Stimulated activated CD8-positive, alpha-beta memory T cell treated with anti-CD3 and anti-CD28 coated beads, Interleukin-15, amount 100 ng/mL, for 24 hours (primary cell): ENCODE results near the gene CAMK2N1.

Experiments
- DNase-seq: peaks from one replicate; pipeline ENCODE4 v3.0.0-alpha.2; 2020; ENCODE audit warnings: low read depth

The CAMK2N1 gene

DNA sequence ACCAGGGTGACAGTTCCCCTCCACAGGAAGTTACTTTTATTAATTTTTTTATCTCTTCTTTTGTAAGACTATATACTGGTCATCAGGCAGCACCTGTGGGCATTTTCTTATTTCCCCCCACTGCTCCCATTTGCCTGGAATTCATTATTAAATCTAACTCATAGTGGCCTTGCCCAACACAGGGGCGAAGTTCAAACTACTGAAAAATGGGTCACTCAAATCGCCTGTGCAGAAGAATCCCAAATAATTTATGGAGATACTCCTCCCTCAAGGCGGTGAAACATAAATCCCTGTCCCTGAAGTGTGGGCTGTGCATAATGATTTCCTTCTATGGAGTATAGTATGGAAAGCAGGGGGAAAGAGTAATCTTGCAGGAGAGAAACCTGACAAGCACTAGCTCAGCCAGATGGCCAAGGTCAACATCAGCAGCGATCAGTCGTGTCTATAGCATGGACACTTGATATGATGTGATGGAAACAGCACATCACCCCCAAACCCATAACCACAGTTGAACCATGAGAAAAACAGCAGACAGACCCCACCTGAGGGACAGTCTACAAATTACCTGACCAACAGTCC is 7.9 kb downstream of the CAMK2N1 start:
- DNase-seq = no peak

DNA sequence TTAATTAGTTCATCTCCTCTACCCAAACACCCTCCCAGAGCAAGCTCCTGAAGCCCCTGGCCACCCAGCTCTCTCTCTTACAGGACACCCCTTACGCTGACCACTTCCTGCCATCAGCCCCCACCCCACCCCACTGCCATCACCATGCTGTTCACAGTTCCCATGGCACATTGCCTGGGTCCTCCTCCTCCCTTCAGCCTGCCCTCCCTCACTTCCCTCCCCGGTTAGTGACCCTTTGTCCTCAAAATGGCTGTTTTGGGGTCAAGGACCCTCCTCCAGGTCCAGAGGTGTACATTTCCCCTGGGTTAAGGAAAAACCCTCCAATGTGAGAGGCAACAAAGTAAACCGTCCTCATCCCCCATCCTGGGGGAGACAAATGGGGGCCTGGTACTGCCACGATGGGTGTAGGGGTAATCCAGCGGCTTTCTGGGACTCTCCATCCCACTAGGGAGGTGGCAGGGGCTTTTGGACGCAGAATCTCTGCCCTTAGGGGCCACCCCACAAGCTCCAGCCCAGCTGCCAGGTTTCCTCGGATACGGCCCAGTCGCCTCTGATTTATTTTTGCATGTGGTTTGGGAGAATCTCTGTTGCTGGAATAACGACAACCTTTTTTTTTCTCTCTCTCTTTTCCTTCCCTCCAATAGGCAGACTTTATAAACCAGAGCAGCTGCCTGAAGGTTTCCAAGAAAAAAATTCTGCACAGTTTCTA is 8.5 kb downstream of the CAMK2N1 start:
- no peak for DNase-seq

DNA sequence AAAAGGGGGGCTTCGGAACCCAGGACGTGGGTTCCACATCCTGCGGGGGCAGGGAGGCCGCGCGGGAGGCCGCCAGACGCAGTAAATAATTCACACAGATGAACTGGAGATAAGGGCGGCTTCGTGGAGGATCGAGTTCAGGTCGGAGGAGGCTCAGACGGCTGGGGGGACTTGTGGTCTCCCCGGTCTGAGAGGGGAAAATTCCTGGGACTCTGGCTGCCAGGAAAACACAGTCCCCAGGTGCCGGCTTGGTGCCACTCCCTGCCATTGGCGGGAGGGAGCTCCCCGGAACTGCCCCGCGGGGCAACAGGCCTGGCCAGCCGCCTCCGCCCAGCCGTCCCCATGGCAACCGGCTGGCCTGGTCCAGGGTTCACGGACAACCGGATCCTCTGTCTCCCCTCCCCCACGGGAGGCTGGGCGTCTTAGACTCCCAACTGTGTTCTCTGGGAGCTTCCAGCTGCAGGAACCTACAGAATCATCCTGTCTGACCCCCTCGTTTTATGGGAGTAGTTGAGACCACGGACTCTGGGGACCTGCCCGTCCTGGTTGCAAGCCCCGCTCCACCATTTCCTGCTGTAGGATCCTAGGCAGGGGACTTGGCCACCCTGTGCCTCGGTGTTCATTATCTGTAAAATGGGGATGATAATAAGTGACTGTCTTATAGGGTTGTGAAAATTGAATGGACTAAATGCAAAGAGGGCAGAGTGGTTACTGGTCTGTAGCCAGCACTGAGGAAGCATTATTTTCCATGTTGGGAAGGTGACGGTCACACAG is 9.6 kb downstream of the CAMK2N1 start:
- DNase-seq = no peak

DNA sequence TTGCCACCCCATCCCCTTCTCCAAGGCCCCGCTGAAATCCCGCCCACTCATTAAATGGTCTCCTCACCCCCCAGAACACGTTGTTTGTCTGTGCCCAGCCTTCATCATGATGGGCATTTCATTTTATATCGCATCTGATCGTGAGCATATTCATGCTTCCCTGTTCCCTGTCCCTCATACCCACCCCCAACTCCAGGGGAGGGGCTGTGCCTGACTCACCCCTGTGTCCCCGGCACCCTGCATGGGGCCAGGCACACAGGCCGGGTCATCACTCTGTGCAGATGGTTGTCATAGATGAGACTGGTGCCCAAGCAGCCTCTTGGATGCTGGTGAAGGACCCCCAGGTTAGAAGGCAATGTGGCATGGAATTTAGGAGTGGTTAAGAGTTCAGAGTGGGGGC is 11.0 kb downstream of the CAMK2N1 start:
- DNase-seq = no peak

DNA sequence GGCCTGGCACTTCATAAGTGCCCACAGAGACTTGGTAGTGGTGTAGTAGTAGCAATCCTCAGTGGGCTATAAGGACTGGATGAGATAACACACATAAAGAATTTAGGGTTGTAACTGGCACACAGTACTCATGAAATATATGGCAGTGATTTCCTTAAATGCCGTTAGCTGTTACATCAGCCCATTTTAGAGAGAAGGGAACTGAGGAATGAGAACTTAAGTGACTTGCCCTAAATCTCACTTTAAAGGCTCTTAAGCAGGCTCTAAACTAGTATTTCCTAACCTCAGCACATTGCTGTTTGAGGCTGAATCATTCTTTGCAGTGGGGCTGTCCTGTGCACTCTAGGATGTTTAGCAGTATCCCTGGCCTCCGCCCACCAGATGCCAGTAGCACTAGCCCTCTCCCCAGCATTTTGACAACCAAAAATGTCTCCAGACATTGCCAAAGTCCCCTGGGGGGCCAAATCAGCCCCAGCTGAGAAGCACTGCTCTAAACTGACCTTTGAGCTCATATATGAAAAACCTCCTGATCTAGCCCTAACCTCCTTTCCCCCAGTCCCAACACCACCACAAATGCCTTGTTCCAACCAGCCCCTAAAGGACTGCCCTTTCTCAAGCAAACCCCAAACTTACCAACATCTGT is 11.6 kb downstream of the CAMK2N1 start:
- no peak for DNase-seq

DNA sequence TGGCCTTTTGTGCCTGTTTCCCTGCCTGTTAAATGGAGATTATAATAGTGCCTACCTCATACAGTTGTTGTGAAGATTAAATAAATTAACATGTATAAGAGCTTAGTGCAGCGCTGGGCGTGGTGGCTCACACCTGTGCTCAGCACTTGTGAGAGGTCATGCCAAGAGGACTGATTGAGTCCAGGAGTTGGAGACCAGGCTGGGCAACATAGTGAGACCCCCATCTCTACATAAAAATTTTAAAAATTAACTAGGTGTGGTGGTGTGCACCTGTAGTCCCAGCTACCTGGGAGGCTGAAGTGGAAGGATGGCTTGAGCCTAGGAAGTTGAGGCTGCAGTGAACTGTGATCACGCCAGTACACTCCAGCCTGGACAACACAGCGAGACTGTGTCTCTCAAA is 12.1 kb downstream of the CAMK2N1 start:
- no peak for DNase-seq

DNA sequence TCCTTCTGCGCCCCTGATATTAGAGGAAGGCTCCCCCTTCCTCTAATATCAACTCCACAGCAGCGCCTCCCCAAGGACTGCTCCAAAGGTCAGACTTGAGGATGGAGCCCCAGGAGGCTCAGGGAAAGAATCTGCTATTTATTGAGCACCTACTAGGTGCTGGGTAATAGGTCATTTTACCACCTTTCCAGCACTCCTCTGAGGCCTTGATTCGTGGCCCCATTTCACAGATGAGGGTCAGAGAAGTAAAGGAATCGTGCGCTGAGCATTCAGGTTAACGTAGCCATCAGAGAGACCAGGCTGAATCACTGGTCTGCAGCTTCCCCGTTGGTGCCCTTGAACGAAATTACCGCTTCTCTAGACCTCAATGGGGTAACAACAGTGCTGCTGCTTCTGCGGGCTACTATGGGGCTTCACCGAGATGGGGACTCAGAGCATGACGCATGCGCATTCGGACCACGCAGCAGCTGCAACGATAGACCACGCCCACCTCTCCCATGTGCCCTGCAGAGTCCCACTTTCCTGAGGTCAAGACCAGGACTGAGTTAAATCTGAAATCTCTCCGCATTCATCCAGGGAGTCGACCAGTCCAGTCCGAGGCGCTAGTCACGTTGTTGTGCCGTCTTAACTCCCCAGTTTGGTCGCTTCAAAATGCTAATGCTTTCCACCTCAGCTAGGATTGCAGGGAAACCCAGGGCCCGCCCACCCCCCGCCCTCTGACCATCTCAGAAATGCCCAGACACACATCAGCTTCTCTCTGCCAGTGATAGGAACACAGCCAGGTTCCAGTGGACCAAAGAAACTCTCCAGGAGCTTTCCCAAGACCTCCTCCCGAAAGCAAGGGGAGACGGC is 12.9 kb downstream of the CAMK2N1 start:
- DNase-seq = no peak

DNA sequence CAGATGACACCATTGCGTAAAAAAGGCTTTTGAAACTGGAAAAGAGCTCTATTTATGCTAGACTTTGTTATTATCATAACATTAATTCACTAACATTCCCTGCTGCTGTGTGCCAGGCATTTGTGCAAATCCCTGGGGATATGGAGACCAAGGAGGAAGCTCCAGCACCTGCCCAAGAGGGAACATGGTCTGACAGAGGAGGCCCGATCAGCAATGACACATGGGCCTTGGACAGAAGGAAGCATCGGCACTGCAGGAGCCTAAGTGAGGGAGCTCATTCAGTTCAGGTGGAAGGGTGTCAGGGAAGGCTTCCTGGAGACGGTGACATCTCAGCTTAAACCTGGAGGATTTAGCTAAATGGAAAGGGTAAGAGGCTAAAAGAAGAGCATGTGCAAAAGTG is 13.9 kb downstream of the CAMK2N1 start:
- DNase-seq = no peak

DNA sequence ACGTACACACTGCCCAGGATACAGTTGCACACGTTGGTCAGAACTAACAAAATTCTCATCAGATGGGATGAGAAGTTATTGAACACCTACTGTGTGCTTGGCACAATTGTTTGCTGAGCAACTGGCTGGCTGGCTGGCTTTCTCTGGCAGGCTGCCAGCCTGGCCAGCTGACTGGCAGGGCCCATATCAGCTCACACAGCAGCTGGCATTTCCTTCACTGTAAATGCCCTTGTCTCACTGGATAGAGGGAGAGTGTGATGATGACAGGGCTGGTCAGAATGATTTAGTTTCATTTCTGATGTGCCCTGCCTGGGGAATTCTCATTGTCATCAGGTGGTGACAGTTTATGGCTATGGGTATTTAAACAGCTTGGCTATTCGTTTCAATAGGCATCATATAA is 15.8 kb downstream of the CAMK2N1 start:
- DNase-seq = no peak

DNA sequence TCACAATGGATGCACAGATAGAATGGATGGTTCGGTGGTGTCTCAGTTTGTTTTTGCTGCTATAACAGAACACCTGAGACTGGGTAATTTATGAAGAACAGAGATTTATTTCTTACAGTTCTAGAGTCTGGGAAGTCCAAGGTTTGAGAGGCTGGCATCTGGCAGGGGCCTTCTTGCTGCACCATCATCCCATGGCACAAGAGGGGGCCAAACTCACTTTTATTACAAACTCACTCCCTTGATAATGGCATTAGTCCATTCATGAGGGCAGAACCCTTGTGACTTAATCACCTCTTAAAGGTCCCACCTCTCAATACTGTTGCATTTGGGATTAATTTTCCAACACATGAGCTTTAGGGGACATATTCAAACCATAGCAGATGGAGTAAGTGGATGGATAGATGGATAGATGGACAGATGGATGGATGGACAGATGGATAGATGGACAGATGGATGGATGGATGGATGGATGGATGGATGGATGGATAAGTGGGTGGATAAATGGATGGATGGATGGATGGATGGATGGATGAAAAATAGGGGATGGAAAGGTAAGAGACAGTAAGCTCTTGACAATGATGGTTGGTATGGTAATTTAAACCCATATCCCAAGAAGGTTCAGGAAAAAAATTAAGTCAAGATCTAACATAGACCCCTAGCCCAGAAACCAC is 16.5 kb downstream of the CAMK2N1 start:
- DNase-seq = no peak

DNA sequence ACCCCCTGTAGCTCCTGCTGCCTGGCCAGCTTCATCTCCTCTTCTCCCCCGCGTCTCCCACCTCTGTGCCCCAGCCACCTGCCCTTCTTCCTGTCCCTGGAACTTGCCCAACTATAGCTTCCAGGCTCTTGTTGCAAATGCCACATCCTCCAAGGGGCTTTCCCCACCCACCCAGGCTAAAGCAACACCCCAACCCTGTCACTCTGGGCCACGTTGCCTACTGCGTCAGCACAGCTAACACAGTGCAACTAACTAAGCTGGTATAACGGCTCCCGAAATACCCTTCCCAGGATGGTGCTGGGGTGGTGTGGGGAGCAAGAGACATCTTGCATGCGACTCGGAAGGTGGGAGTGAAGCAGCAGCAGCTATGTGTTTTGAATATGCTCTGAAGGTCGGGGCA is 19.7 kb downstream of the CAMK2N1 start:
- no peak for DNase-seq

DNA sequence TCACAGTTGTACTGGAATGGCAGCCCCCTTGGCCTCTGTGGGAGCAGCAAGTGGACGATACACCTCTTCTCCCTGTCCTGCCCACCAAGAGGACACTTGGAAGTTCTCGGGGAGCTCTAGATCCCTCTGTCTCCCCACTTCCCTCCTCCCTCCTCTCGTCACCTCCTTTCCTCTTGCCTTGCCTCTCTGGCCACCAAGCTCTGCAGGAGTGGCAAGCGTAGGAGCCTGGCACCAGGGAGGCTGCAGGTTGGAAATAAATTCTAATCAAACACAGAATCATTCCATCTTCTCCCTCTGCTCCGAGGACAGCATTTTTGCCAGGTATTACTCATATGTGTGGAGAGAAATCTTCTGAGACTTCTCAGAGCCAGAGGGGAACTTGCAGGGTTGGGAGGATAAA is 20.8 kb downstream of the CAMK2N1 start:
- no peak for DNase-seq

DNA sequence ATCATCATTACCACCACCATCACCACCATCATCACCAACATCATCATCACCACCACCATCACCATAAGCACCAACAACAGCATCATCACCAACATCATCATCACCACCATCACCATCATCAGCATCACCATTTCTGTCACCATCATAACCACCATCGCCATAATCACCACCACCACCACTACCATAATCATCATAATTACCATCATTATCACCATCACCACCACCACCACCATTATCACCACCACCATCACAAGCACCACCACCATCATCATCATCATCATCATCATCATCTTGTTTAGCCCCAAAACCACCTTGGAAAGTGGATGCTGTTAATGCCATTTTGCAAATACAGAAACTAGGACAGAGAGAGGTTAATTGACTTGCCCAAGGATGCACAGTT is 22.5 kb downstream of the CAMK2N1 start:
- DNase-seq = no peak

DNA sequence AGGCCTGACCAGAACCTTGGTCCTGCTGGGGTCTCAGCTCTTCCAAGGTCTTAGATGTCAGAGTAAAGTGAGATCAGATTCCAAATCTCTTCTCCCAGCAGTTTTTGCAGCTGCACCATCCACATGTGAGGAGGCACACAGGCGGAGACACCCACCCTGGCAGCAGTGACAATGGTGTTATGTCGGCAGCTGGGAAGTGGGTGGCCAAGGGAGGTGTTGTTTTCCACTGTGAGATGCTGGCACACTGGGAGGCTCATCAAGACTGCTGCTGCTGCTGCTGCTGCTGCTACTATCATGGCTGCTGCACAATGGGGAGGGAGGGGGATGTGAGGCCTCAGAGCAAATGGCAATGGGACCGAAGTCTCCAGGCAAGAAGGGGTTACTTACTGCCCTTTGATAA is 23.6 kb downstream of the CAMK2N1 start:
- DNase-seq = no peak

DNA sequence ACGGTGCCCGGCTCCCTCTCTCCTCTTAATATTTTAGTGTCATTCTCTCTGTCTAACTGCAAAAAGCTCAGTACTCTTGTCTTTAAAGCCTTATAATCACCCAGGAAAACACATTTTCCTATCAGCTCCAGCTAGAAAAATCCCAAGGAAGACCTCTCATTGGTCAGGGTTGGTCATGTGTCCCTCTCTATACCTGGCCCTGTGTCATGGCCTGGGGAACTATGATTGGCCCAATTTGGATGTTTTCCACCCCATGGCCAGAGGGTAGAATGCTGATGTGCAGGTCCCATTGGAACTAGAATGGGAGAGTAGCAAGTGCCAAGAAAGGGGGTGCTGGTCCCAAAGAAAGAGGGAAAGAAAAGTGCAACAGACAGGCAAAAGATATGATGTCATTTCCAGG is 27.3 kb downstream of the CAMK2N1 start:
- DNase-seq = no peak

DNA sequence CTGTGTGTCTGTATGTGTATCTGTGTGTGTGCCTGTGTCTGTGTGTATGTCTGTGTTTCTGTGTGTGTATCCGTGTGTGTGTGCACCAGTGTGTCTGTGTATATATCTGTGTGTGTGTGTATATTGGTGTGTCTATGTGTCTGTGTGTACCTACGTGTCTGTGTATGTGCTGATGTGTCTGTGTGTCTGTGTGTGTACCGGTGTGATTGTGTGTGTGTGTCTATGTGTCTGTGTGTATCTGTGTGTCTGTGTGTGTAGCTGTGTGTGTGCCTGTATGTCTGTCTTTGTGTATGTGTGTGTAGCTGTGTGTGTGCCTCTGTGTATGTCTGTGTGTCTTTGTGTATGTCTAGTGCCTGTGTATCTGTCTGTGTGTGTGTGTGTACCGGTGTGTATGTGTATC is 32.0 kb downstream of the CAMK2N1 start:
- DNase-seq = no peak

DNA sequence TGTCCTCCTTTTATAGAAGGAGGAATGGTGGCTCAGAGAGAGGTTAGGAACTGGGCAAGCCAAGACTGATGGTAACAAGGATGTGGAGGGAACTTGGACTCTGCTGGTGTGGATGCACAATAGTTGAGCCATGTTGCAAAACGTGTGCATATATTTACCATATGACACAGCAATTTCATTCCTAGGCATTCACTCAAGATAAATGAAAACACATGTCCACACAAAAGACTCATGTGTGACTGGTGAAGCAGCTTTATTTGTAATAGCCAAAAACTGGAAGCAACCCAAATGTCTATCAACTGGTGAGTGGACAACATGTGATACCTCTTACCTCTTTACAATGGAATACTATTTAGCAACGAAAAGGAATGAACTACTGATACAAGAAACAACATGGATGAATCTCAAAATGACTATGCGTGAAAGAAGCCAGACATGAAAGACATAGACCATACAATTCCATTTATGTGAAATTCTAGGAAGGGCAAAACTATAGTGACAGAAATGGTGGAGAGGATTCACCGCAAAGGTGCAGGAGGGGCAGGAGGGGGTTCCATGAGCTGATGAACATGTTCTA is 36.2 kb downstream of the CAMK2N1 start:
- no peak for DNase-seq

DNA sequence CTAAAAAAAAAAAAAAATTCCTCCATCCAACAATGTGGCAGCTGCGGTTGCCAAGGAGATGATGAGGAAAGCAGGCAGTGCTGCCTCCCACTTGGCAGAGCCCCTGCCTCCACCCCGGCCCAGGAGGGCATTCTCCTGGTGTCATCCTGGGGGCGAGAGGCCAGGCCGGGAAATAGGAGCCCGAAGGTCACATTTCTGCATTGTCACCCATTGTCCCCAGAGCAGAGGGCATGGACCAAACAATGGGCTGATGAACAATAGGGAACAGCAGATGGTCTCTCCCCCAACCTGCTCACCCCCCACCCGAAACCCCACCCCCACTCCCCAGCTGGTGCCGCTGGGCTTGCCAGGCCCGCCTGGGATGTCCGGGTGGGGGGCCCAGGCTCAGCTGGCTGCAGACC is 37.3 kb downstream of the CAMK2N1 start:
- no peak for DNase-seq

DNA sequence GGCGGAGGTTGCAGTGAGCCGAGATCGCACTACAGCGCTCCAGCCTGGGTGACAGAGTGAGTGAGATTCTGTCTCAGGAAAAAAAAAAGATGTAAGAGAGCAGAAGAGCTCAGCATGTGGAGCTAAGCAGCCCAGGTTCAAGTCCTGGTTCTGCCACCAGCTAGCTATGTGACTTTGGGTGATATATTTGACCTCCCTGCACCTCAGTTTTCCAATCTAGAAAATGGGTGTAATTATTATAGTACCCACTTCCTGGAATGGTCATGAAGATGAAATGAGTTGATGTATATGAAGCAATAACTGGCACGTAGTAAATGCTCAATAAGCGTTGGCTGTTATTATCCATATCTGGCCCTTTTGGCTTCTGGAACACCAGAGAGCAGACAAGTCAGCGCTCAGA is 38.2 kb downstream of the CAMK2N1 start:
- DNase-seq = no peak

DNA sequence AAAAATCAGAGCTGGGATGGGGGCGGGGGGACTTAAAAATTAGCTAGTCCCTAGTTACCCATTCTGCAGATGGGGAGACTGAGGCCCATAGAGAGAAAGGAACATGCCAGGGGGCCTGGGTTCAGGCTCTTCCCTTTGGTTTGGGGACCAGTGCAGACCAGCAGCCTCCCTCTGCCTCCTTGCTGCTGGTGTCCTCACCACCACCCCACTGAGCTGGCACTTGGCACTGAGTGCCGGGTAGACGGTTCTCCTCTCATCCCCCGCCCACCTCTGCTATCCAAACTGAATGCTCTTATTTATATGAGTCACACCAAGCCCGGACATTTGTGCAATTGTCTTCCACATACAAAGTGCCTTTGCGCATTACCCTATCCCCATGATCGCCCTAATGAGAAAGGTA is 39.2 kb downstream of the CAMK2N1 start:
- DNase-seq = no peak

DNA sequence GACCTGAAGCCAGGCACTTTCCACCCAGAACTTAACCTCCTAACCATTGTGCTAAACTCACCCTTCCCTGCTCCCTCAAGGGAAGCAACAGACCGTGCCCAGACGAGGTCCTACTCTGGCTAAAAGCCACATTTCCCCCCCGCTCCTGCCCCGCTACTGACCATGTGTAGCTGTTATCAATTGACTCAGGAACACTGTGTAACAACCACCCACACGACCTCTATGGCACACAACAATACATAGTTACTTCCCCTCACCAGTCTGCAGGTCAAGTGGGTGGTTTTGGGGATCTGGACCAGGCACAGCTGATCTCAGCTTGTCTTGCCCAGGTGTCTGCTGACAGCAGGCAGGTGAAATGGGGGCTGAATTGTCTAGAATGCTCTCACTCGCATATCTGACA is 40.1 kb downstream of the CAMK2N1 start:
- no peak for DNase-seq
